NAMALWA (cell line): ENCODE data around the gene ARPP21.

Source experiments
- DNase-seq: peaks from one replicate; pipeline ENCODE4 v3.0.0-alpha.2; 2015; ENCODE audit warnings: low spot score

Gene ARPP21

DNA sequence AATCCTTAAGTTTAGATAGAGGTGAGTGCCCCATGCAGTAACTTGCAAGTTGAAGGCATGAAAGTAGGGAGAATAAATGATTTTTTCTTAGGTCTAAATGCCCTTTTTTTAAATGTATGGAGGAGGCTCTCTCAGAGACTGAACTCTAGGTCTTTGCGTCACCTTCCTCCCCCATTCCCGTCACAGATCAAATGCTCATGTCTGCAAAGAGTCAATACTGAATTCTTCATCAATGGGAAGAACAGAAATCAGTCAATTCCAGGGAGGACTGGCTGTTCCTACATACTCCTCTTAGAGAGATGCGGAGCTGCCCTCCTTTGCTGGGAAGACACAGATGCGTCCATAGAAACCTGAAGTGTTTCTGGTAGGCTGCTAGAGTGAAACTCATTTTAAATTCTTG lies 98.2 kb downstream of the ARPP21 start:
- DNase-seq, result no peak

DNA sequence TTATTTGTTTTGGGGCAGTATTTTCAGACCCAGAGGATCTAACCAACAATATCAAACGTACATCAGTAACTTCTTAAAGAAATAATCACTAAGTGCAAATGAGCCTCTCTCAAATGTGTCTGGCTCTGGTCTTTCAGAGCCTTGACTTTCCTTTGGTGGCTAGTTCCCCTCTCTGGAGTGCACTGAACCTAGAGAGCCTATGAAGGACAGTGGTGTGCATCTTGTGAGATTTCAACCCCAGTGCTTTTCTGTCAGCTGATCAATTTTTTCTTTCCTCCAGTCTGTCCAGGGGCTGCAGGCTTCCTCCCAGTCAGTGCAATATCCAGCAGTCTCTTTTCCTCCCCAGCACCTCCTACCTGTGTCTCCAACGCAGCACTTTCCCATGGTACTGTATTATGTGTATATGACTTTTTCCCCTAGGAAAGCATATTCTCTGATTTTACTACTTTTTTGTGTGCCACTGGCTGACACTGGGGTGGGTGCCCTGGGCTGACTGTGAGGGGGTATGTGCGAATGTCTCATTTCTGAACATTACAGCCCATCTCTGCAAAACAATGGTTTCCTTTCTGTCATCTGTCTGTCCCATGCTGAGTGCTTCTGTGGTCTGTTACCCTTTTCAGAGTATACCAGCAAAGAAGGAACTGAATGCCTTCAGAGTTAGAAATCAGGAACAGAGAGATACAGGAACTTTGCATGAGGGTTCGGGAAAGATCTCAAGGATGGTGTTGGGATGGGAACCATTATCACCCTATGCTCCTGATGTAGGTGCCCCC lies 98.8 kb downstream of the ARPP21 start:
- no peak for DNase-seq

- no peak for DNase-seq
Observed at GRCh38 chr3:35739181-35739809, 100.0 kb downstream of the ARPP21 start.

- no peak for DNase-seq
Observed at GRCh38 chr3:35739964-35740527, 100.7 kb downstream of the ARPP21 start.

- DNase-seq, result no peak
Observed at GRCh38 chr3:35743218-35743617, 103.9 kb downstream of the ARPP21 start.

DNA sequence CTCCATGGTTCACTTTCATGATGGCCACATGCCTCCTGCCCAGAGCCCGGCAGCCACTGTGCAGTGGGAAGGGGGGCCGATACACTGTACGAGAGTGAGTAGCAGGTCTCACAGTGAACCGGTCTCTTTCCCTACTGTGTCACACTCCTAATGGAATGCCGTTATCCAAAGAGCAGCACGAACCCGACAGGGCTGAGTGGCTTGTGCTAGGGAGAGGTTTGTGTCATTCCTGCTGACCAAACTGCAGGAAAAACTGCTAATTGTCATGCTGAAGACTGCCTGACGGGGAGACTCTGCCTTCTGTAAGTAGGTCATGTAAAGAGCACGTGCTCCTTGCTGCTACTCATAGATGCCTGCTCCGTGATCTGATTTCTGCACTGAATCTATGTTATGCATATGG lies 105.1 kb downstream of the ARPP21 start:
- DNase-seq, result no peak

GRCh38 chr3:35745351-35745750 lies 106.0 kb downstream of the ARPP21 start:
- DNase-seq, result no peak

DNA sequence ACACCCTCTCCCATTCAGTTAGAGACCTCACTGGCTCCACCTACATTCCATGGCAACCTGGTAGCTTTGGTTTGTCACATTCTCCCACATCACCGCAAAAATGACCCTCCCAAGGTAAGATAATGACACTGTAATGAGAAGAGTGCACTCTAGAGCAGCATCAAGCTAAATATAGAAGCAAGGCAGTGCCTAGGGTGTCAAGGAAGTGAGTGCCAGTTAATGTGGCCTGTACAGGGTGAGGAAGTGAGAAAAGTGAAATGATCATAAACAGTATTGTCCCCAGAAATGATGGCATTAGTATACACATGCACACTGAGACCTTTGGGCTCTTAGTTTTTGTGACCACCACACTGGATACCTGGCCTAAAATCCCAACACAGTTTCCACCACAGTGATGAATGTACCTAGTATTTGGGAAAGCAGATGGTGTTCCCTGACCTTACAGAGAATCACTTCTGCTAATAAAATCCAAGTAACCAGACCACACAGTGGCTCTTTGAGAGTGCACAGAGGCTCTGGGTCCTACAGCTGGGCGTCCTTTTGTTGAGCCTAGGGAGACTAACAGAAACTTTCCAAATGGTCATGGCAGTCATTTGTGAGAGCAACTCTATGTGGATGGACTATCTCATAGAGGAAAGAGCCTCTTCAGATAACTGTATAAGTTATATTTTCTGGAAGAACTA lies 106.6 kb downstream of the ARPP21 start:
- no peak for DNase-seq

GRCh38 chr3:35746492-35746891 lies 107.2 kb downstream of the ARPP21 start:
- no peak for DNase-seq

DNA sequence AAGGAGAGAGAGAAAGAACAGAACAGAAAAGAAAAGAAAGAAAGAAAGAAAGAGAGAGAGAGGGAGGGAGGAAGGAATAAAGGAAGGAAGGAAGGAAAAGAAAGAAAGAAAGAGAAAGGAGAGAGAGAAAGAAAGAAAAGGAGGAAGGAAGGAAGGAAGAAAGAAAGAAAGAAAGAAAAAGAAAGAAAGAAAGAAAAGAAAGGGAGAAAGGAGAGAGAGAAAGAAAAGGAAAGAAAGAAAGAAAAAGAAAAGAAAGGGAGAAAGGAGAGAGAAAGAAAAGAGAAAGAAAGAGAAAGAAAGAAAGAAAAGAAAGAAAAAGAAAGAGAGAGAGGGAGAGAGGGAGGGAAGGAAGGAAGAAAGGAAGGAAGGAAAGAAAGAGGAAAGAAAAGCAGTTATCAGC lies 108.8 kb downstream of the ARPP21 start:
- no peak for DNase-seq

GRCh38 chr3:35751207-35751606 lies 111.9 kb downstream of the ARPP21 start:
- no peak for DNase-seq

- DNase-seq, result no peak
Observed at GRCh38 chr3:35757991-35758757, 118.8 kb downstream of the ARPP21 start.

DNA sequence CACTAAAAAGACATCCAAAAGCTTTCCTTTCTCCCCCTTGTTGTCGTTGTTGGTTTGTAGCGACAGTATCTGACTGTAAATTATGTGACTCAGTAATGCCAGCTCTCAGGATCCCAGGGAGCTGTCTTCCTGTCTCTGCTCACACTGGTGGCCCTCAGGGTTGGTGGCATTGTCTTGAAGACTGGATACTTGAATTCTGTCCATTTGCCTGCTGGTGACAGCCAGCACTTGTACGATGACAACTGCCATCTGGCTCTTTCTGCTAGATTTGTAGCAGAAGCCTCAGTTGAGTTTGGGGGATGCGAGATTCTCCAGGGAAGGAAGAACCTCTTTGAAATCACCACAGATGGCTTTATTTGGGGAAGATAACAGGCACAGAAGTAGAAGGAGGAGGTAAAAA lies 120.8 kb downstream of the ARPP21 start:
- no peak for DNase-seq

DNA sequence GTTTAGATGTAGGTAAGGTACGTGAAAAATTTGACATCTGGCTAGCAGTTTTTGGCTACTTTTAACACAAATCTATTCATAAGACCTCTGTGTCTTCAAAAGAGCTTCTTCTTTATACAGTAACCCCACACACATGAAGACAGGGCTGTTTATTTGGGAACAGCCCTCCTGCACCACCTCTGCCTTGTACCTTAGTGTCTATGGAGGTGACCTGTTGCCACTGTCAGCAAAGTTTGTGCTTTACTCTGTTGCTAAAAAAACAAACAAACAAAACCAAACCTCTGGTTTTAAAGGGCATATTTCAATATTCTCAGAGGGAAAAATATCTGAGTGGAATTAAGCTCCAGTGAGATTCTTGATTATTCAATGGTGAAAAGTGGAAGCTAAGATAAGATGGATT lies 122.0 kb downstream of the ARPP21 start:
- no peak for DNase-seq

- DNase-seq, result no peak
Observed at GRCh38 chr3:35772381-35773015, 133.2 kb downstream of the ARPP21 start.

DNA sequence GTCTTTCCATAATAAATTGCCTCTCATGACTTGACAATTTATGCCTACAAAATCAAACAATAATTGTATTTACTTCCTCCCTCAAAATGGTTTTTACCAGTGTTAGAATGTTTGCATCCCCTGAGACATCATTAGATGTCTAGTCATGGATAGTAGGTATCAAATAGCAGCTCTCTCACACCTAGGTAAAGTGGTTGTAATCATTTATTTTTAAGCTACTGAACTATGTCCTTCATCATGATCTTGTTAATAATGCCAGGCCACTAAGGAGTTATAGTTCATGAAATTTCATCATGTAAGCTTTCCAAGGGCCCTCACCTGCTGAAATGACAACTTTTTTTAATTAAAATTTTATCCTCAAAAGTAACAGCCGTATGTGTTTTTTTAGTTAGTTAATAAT lies 134.1 kb downstream of the ARPP21 start:
- no peak for DNase-seq

DNA sequence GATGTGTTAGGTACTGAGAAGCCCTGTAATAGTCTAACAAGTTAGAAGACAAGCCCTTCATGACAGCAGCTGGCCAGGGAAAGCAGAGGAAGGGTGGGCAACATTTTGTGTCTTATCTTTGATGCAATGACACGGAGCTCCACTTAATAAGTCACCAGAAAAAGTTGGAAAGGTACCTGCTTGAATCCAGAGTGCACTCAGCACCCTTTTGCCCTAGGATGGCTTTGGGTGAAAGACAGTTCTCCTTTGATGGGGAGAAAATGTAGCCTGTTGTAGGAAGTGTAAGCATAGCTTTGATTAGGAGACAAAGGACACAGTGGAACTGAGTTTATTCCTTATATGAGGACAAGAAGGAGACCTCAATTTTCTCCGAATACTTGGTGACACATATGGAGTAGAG lies 137.0 kb downstream of the ARPP21 start:
- DNase-seq, result no peak

DNA sequence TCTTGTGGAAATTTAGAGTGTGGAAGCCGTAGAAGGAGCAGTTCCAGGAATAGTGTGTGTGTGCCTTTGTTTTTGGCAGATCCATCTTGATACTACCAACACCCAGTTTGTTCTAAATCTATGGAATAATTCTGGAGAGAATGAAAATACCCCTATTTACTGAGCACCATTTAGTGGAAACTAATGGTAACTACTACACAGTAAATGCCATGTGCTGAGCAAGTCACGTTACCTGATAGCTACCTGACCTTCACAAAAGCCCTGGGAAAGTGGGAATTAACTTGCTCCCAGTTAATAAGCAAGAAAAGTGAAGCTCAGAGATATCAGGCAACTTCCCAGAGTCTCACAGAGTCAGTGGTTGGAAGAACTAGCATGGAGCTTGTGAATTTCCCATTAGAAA lies 137.7 kb downstream of the ARPP21 start:
- no peak for DNase-seq

DNA sequence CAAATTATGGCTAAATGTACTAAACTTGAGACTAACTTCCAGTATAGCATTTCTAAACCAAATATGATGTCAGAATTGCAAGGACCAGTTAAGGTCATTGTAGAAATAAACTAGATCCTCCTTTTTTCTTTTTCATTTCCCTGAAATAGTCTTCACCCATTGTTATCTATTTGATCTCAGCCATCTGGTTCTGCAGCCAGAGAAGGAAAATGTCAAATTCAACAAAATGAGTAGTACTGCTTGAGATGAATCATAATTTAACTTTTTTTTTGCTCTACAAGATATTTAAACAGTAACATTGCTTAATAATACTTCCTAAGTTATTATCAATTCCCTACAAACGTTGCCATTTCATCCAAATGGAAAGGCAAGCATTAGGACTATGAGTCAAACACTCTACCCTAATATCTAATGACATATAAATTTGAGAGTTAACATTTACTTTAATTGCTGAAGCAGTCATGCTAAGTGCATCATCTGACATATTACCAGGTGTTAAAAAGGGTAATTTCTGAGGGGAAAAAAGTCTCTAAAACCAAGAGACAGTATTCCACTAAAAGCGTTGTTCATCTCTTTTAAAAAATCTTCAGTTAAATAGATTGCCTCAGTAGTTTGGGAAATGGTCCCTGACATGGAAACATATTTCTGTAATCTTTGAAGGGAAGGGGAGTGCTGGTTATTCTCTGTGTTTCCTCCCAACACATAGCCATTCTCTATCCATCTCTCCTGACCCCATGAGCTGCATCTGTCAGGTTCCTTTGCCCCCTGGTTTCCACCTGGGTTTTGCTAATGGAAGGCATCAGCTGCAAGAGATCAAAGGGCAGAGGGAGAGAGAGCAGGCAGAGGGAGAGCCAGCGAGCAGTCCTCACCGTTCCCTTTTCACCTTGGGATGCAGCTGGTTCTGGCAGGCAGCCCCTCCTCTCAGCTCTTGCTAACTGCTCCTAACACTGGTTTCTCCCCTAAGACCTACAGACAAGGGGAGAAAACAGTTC lies 138.5 kb downstream of the ARPP21 start:
- no peak for DNase-seq

DNA sequence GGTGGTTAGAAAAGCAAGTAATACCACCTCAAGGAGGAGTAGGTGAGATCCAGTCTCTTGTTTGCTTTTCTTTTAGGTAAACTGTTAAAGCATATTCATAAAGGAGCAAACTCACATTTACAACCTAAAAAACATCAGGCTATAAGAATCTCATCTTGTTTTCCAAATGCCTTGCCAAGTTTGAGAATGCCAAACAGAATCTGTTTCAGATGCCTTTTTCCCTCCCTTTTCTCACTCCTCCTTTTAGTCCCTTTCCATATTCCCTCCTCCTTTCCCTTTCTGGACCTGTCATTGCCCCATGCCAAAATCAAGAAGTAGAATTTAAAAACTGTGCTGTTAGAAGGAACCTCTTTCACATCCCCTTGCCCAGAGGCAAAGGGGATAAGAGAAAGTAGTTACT lies 140.3 kb downstream of the ARPP21 start:
- DNase-seq, result no peak

GRCh38 chr3:35780800-35781199 lies 141.5 kb downstream of the ARPP21 start:
- DNase-seq, result no peak
